ENCODE measurements around the gene PTPRB.

DNA sequence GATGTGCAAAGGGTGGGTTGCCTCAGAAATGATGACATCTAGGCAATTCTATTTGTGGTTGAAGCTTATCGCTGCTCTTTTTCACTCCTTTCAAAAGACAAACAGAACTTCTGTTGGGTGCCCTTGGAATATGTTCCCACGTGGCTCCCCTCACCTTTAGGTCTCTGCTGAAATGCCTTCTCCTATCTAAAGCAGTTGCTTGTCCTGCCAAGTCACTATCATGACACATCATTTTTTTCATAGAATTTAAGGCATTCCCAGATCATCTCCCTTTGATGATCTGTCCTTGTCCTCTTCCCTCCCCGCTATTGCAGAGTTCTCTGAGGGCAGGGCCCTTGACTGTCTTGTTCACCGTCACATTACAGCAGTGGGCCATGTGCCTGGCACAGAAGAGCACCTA lies 75.7 kb downstream of the PTPRB start:
- TF ChIP-seq, protein P1, sequence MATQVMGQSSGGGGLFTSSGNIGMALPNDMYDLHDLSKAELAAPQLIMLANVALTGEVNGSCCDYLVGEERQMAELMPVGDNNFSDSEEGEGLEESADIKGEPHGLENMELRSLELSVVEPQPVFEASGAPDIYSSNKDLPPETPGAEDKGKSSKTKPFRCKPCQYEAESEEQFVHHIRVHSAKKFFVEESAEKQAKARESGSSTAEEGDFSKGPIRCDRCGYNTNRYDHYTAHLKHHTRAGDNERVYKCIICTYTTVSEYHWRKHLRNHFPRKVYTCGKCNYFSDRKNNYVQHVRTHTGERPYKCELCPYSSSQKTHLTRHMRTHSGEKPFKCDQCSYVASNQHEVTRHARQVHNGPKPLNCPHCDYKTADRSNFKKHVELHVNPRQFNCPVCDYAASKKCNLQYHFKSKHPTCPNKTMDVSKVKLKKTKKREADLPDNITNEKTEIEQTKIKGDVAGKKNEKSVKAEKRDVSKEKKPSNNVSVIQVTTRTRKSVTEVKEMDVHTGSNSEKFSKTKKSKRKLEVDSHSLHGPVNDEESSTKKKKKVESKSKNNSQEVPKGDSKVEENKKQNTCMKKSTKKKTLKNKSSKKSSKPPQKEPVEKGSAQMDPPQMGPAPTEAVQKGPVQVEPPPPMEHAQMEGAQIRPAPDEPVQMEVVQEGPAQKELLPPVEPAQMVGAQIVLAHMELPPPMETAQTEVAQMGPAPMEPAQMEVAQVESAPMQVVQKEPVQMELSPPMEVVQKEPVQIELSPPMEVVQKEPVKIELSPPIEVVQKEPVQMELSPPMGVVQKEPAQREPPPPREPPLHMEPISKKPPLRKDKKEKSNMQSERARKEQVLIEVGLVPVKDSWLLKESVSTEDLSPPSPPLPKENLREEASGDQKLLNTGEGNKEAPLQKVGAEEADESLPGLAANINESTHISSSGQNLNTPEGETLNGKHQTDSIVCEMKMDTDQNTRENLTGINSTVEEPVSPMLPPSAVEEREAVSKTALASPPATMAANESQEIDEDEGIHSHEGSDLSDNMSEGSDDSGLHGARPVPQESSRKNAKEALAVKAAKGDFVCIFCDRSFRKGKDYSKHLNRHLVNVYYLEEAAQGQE (tag by site-specific recombination; IDR thresholded peaks at IDR 0.05) = no peak
- TF ChIP-seq ZNF600 (tag by site-specific recombination; IDR thresholded peaks at IDR 0.05) (no peak), EGR2 (tag by site-specific recombination; IDR thresholded peaks at IDR 0.05; ENCODE audit: low read depth) (no peak), ZNF239 (tag by site-specific recombination; IDR thresholded peaks at IDR 0.05) (no peak), KLF8 (tag by site-specific recombination; IDR thresholded peaks at IDR 0.05) (no peak), ZNF623 (tag by site-specific recombination; IDR thresholded peaks at IDR 0.05) (no peak), ZBTB17 (tag by site-specific recombination; IDR thresholded peaks at IDR 0.05) (no peak), YY1 (tag by site-specific recombination; IDR thresholded peaks at IDR 0.05) (no peak), ZNF138 (tag by site-specific recombination; IDR thresholded peaks at IDR 0.05; ENCODE audit: borderline replicate concordance) (no peak), ZNF624 (tag by site-specific recombination; IDR thresholded peaks at IDR 0.05) (no peak)
- TF ChIP-seq, protein P2, sequence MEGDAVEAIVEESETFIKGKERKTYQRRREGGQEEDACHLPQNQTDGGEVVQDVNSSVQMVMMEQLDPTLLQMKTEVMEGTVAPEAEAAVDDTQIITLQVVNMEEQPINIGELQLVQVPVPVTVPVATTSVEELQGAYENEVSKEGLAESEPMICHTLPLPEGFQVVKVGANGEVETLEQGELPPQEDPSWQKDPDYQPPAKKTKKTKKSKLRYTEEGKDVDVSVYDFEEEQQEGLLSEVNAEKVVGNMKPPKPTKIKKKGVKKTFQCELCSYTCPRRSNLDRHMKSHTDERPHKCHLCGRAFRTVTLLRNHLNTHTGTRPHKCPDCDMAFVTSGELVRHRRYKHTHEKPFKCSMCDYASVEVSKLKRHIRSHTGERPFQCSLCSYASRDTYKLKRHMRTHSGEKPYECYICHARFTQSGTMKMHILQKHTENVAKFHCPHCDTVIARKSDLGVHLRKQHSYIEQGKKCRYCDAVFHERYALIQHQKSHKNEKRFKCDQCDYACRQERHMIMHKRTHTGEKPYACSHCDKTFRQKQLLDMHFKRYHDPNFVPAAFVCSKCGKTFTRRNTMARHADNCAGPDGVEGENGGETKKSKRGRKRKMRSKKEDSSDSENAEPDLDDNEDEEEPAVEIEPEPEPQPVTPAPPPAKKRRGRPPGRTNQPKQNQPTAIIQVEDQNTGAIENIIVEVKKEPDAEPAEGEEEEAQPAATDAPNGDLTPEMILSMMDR (tag by site-specific recombination; IDR thresholded peaks at IDR 0.05) = no peak
- TF ChIP-seq, protein P3, sequence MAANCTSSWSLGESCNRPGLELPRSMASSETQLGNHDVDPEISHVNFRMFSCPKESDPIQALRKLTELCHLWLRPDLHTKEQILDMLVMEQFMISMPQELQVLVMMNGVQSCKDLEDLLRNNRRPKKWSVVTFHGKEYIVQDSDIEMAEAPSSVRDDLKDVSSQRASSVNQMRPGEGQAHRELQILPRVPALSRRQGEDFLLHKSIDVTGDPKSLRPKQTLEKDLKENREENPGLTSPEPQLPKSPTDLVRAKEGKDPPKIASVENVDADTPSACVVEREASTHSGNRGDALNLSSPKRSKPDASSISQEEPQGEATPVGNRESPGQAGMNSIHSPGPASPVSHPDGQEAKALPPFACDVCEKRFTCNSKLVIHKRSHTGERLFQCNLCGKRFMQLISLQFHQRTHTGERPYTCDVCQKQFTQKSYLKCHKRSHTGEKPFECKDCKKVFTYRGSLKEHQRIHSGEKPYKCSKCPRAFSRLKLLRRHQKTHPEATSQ (tag by site-specific recombination; IDR thresholded peaks at IDR 0.05) = no peak

Data from HEK293 (cell line).